Left lobe of liver (tissue), 2 donors: Measurements from ENCODE around the gene LRFN2. TPM values are rescaled to one million over a fixed set of nuclear protein-coding genes. Genes with fewer than 3 reads are reported as not detected.
A peak's percentile ranks its signal among the peaks of the same experiment; 100 is the strongest.

Source experiments
- ATAC-seq: fragments of 200-7000 bp; cut with Tn5 transposase; one replicate; pipeline ENCODE4 v1.9.1; 2020; ENCODE audit warnings: mild to moderate bottlenecking, moderate library complexity
- DNase-seq: peaks from one replicate; pipeline ENCODE4 v3.0.0-alpha.2; 2020; ENCODE audit warnings: low spot score
- total RNA-seq: library from RNA; stranded (reverse); gene quantifications from one replicate; pipeline ENCODE4 v1.2.1, GENCODE V29; 2021
- donor health status: DM: no; HTN: no; CAD: no; lungs with moderate emphysema.
- donor health status: DM: no; HTN: yes; CAD: no.

Gene LRFN2
- total RNA-seq = 0.05 TPM

GRCh38 chr6:40587240-40588069 lies at the start of gene LRFN2:
Gene LRFN2 (minus strand): TSS chr6:40587364.
- ATAC-seq (peak; percentile 97), DNase-seq (peak; percentile 82)

- DNase-seq = no peak
- no peak for ATAC-seq
Measured at GRCh38 chr6:40634429-40634828, 47.3 kb upstream of the LRFN2 start.

GRCh38 chr6:40631744-40632143 lies 44.6 kb upstream of the LRFN2 start:
- ATAC-seq (no peak), DNase-seq (no peak)

- no peak for DNase-seq
- no peak for ATAC-seq
Measured at GRCh38 chr6:40630488-40630887, 43.3 kb upstream of the LRFN2 start.

GRCh38 chr6:40630051-40630450 lies 42.9 kb upstream of the LRFN2 start:
- ATAC-seq (no peak), DNase-seq (no peak)

- no peak for ATAC-seq
Measured at GRCh38 chr6:40629463-40629862, 42.3 kb upstream of the LRFN2 start.

GRCh38 chr6:40627316-40627715 lies 40.2 kb upstream of the LRFN2 start:
- ATAC-seq (no peak), DNase-seq (no peak)

More at GRCh38 chr6:40629463-40629862, 42.3 kb upstream of the LRFN2 start:
- no peak for DNase-seq

GRCh38 chr6:40626886-40627285 lies 39.7 kb upstream of the LRFN2 start:
- no peak for DNase-seq
- no peak for ATAC-seq

GRCh38 chr6:40623932-40624331 lies 36.8 kb upstream of the LRFN2 start:
- ATAC-seq (no peak), DNase-seq (no peak)

- ATAC-seq (no peak), DNase-seq (no peak)
Measured at GRCh38 chr6:40623178-40623577, 36.0 kb upstream of the LRFN2 start.

GRCh38 chr6:40620574-40621240 lies 33.5 kb upstream of the LRFN2 start:
- no peak for DNase-seq
- ATAC-seq = no peak

- no peak for ATAC-seq
Measured at GRCh38 chr6:40614671-40615070, 27.5 kb upstream of the LRFN2 start.

GRCh38 chr6:40611912-40612311 lies 24.7 kb upstream of the LRFN2 start:
- no peak for ATAC-seq
- no peak for DNase-seq

More at GRCh38 chr6:40614671-40615070, 27.5 kb upstream of the LRFN2 start:
- DNase-seq = no peak

- ATAC-seq = no peak
- no peak for DNase-seq
Measured at GRCh38 chr6:40611434-40611833, 24.3 kb upstream of the LRFN2 start.

- DNase-seq = no peak
- ATAC-seq = no peak
Measured at GRCh38 chr6:40610229-40610628, 23.1 kb upstream of the LRFN2 start.

- DNase-seq (no peak), ATAC-seq (no peak)
Measured at GRCh38 chr6:40606981-40607380, 19.8 kb upstream of the LRFN2 start.

- ATAC-seq (no peak), DNase-seq (no peak)
Measured at GRCh38 chr6:40606526-40606925, 19.4 kb upstream of the LRFN2 start.

- ATAC-seq = no peak
Measured at GRCh38 chr6:40604082-40604481, 16.9 kb upstream of the LRFN2 start.

GRCh38 chr6:40599555-40599954 lies 12.4 kb upstream of the LRFN2 start:
- no peak for DNase-seq
- peak; percentile 40 for ATAC-seq

More at GRCh38 chr6:40604082-40604481, 16.9 kb upstream of the LRFN2 start:
- DNase-seq = no peak

- ATAC-seq (no peak), DNase-seq (no peak)
Measured at GRCh38 chr6:40598516-40598915, 11.4 kb upstream of the LRFN2 start.

GRCh38 chr6:40597301-40597700 lies 10.1 kb upstream of the LRFN2 start:
- no peak for ATAC-seq
- DNase-seq = no peak

GRCh38 chr6:40588480-40588879 lies 1.3 kb upstream of the LRFN2 start:
- DNase-seq (no peak), ATAC-seq (no peak)
